Liver (tissue), 9 donors: ENCODE results near the gene ACTN2. TPM values are rescaled to one million over a fixed set of nuclear protein-coding genes. Genes with fewer than 3 reads are reported as not detected.

Experiments used
- DNase-seq: peaks from one replicate; pipeline ENCODE4 v3.0.0-alpha.2; 2017; ENCODE audit warnings: low spot score
- H3K27ac ChIP-seq, 2 donors: one replicate each; pipeline ENCODE4 v1.7.0; 2013; ENCODE audit warnings: inconsistent platforms in 2 of 2, low read length in 2 of 2, control low read depth in 1 of 2, low read depth in 1 of 2, mild to moderate bottlenecking in 1 of 2
- H3K27me3 ChIP-seq, 4 donors: one replicate each; pipeline versions ENCODE4 v1.6.1 to v1.7.0; 2013; ENCODE audit warnings: low read length in 3 of 4, inconsistent platforms in 1 of 4, mild to moderate bottlenecking in 1 of 4, moderate library complexity in 1 of 4; ENCODE audit not compliant: control insufficient read depth in 4 of 4, insufficient read depth in 4 of 4
- H3K36me3 ChIP-seq, 4 donors: one replicate each; pipeline versions ENCODE4 v1.6.1 to v1.7.0; 2013; ENCODE audit warnings: low read length in 3 of 4, mild to moderate bottlenecking in 3 of 4, low read depth in 1 of 4, moderate library complexity in 1 of 4; ENCODE audit not compliant: control insufficient read depth in 4 of 4, insufficient read depth in 3 of 4
- H3K4me1 ChIP-seq, 4 donors: one replicate each; pipeline versions ENCODE4 v1.6.1 to v1.7.0; 2013; ENCODE audit warnings: low read length in 3 of 4, mild to moderate bottlenecking in 3 of 4, moderate library complexity in 1 of 4; ENCODE audit not compliant: control insufficient read depth in 4 of 4, insufficient read depth in 4 of 4
- H3K4me3 ChIP-seq, 3 donors: one replicate each; pipeline versions ENCODE4 v1.6.1 to v1.7.0; 2013; ENCODE audit warnings: low read length in 3 of 3, control low read depth in 1 of 3, low read depth in 1 of 3, mild to moderate bottlenecking in 1 of 3
- H3K9ac ChIP-seq, 2 donors: one replicate each; pipeline ENCODE4 v1.7.0; 2013; ENCODE audit warnings: low read length in 2 of 2, mild to moderate bottlenecking in 2 of 2, moderate library complexity in 2 of 2, control low read depth in 1 of 2, low read depth in 1 of 2
- H3K9me3 ChIP-seq, 4 donors: one replicate each; pipeline versions ENCODE4 v1.6.1 to v1.7.0; 2013; ENCODE audit warnings: low read length in 3 of 4; ENCODE audit not compliant: control insufficient read depth in 4 of 4
- ATF3 ChIP-seq: IDR thresholded peaks from 2 replicates; pipeline ENCODE4 v1.6.1; 2016; ENCODE audit warnings: antibody characterized with exemption
- EGR1 ChIP-seq, 2 donors: IDR thresholded peaks; 2 replicates each; pipeline ENCODE4 v1.6.1; 2016 to 2018; ENCODE audit warnings: antibody characterized with exemption in 2 of 2, low read depth in 2 of 2
- FOXA1 ChIP-seq: IDR thresholded peaks from 2 replicates; pipeline ENCODE4 v1.6.1; 2016; ENCODE audit warnings: antibody characterized with exemption
- FOXA2 ChIP-seq: IDR thresholded peaks from 2 replicates; pipeline ENCODE4 v1.6.1; 2016; ENCODE audit warnings: antibody characterized with exemption
- GABPA ChIP-seq, 2 donors: IDR thresholded peaks in 1 of 2; conservative IDR thresholded peaks in 1 of 2; 2 replicates each; pipeline ENCODE4 v1.6.1; 2016; ENCODE audit warnings: antibody characterized with exemption in 2 of 2, mild to moderate bottlenecking in 1 of 2, moderate library complexity in 1 of 2
- HNF4A ChIP-seq, 2 donors: conservative IDR thresholded peaks; 2 replicates each; pipeline ENCODE4 v1.6.1; 2016; ENCODE audit warnings: antibody characterized with exemption in 2 of 2, mild to moderate bottlenecking in 2 of 2
- HNF4G ChIP-seq: IDR thresholded peaks from 2 replicates; pipeline ENCODE4 v1.6.1; 2016; ENCODE audit warnings: antibody characterized with exemption
- JUND ChIP-seq, 2 donors: IDR thresholded peaks; 2 replicates each; pipeline ENCODE4 v1.6.1; 2016; ENCODE audit warnings: antibody characterized with exemption in 2 of 2
- MAX ChIP-seq: IDR thresholded peaks from 2 replicates; pipeline ENCODE4 v1.6.1; 2016; ENCODE audit warnings: antibody characterized with exemption
- NR2F2 ChIP-seq: IDR thresholded peaks from 2 replicates; pipeline ENCODE4 v1.6.1; 2016; ENCODE audit warnings: antibody characterized with exemption
- RAD21 ChIP-seq, 2 donors: IDR thresholded peaks; 2 replicates each; pipeline ENCODE4 v1.6.1; 2016; ENCODE audit warnings: antibody characterized with exemption in 2 of 2, mild to moderate bottlenecking in 2 of 2
- REST ChIP-seq: IDR thresholded peaks from 2 replicates; pipeline ENCODE4 v1.6.1; 2016; ENCODE audit warnings: antibody characterized with exemption, mild to moderate bottlenecking
- RXRA ChIP-seq, 2 donors: IDR thresholded peaks; 2 replicates each; pipeline ENCODE4 v1.6.1; 2017 to 2018; ENCODE audit warnings: antibody characterized with exemption in 2 of 2, mild to moderate bottlenecking in 1 of 2
- SP1 ChIP-seq: IDR thresholded peaks from 2 replicates; pipeline ENCODE4 v1.6.1; 2018; ENCODE audit warnings: antibody characterized with exemption, mild to moderate bottlenecking
- YY1 ChIP-seq: IDR thresholded peaks from 2 replicates; pipeline ENCODE4 v1.6.1; 2016; ENCODE audit warnings: antibody characterized with exemption, mild to moderate bottlenecking
- WGBS: extraction: QIAGEN DNeasy Blood & Tissue Kit; methylation state at CpG from one replicate; pipeline ENCODE4 v1.1.7; 2013; 5-methylcytosine and 5-hydroxymethylcytosine counted together
- polyA plus RNA-seq, 2 donors: library from polyadenylated mRNA; stranded (reverse) in 1 of 2; unstranded in 1 of 2; fragments of 200-250 nt in 1 of 2; fragments of >200 nt in 1 of 2; fragmentation: Nextera tagmentation in 1 of 2; extraction: Ambion mirVana in 1 of 2; gene quantifications; one replicate each; pipeline versions ENCODE4 v1.2.1 to v1.2.3, GENCODE V29; 2013 to 2015
- total RNA-seq, 2 donors: library from RNA; depleted of rRNA; stranded (reverse); fragments of >200 nt; gene quantifications; one replicate each; pipeline ENCODE4 v1.2.3, GENCODE V29; 2014
- TF ChIP-seq, protein P1 (sequence below): IDR thresholded peaks from 2 replicates; pipeline ENCODE4 v1.6.1; 2016; ENCODE audit warnings: antibody characterized with exemption
- TF ChIP-seq, protein P2 (sequence below): fragments of 150-350 bp; IDR thresholded peaks from 2 replicates; pipeline ENCODE4 v1.5.1; 2017; ENCODE audit warnings: improper control_type of control experiment, low read depth, low read length; ENCODE audit not compliant: missing input control
- donor health status: healthy.
- donor health status: healthy.
- donor health status: healthy.
- donor health status: healthy.
- donor health status: healthy.

ACTN2 gene
- total and polyA plus RNA-seq, 4 donors, result 0.08 to 0.81 (median 0.15) TPM

GRCh38 chr1:236642763-236643162 is 43.5 kb upstream of the ACTN2 start:
- Histone ChIP-seq H3K36me3 (no peaks in the 10 kb centered on the region), H3K4me3 (no peak overlapping the region), H3K9me3 (no peaks in the 10 kb centered on the region), H3K4me1 (no peaks in the 10 kb centered on the region), H3K9ac (no peak overlapping the region), H3K27me3 (no peaks in the 10 kb centered on the region), H3K27ac (no peak overlapping the region)
- no peak for TF ChIP-seq RAD21 (IDR thresholded peaks at IDR 0.05)
- no peak for TF ChIP-seq HNF4G
- no peak for TF ChIP-seq JUND (IDR thresholded peaks at IDR 0.05)
- TF ChIP-seq RXRA (IDR thresholded peaks at IDR 0.05), result no peak
- no peak for TF ChIP-seq FOXA2
- TF ChIP-seq, protein P1, sequence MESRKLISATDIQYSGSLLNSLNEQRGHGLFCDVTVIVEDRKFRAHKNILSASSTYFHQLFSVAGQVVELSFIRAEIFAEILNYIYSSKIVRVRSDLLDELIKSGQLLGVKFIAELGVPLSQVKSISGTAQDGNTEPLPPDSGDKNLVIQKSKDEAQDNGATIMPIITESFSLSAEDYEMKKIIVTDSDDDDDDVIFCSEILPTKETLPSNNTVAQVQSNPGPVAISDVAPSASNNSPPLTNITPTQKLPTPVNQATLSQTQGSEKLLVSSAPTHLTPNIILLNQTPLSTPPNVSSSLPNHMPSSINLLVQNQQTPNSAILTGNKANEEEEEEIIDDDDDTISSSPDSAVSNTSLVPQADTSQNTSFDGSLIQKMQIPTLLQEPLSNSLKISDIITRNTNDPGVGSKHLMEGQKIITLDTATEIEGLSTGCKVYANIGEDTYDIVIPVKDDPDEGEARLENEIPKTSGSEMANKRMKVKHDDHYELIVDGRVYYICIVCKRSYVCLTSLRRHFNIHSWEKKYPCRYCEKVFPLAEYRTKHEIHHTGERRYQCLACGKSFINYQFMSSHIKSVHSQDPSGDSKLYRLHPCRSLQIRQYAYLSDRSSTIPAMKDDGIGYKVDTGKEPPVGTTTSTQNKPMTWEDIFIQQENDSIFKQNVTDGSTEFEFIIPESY, result no peak
- TF ChIP-seq SP1, result no peak
- no peak for DNase-seq
- 87% methylated on average over 4 of the region's 4 CpGs for WGBS

GRCh38 chr1:236645016-236645680 is 41.2 kb upstream of the ACTN2 start:
- no peaks in the 10 kb centered on the region for H3K4me1 ChIP-seq
- H3K9me3 ChIP-seq, result no peaks in the 10 kb centered on the region
- no peak for TF ChIP-seq ATF3
- TF ChIP-seq HNF4A (conservative IDR thresholded peaks at IDR 0.05), result no peak
- no peak for TF ChIP-seq YY1
- TF ChIP-seq FOXA2, result no peak
- H3K36me3 ChIP-seq, result no peaks in the 10 kb centered on the region
- no peak for DNase-seq
- H3K27me3 ChIP-seq, result no peaks in the 10 kb centered on the region
- 82% methylated on average over 5 of the region's 5 CpGs for WGBS
- no peak overlapping the region for H3K27ac ChIP-seq
- H3K4me3 ChIP-seq, result no peak overlapping the region
- H3K9ac ChIP-seq, result no peak overlapping the region

DNA sequence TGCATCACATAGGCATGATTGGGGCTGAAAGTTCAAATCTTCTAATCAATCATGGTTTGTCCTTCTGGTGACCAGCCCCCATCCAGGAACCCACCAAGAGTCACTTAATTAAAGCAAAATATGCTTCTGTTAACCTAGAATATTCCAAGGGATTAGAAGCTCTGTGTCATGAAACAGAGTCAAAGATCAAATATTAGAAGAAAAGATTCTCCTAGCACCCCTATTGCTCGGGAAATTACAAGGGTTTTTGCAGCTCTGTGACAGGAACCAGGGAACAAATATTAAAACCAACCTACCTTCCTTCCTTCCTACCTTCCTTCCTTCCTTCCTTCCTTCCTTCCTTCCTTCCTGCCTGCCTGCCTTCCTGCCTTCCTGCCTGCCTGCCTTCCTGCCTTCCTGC is 31.8 kb upstream of the ACTN2 start:
- H3K9ac ChIP-seq, result no peak overlapping the region
- H3K36me3 ChIP-seq, result no peaks in the 10 kb centered on the region
- H3K27me3 ChIP-seq, result no peaks in the 10 kb centered on the region
- H3K27ac ChIP-seq, result no peak overlapping the region
- H3K9me3 ChIP-seq, result no peaks in the 10 kb centered on the region
- 64% methylated on average over 1 of the region's 1 CpG for WGBS
- H3K4me1 ChIP-seq, result no peaks in the 10 kb centered on the region
- no peak for DNase-seq
- H3K4me3 ChIP-seq, result no peak overlapping the region
- TF ChIP-seq REST, result no peak
- TF ChIP-seq, protein P1, result no peak
- no peak for TF ChIP-seq NR2F2
- TF ChIP-seq SP1, result no peak
- no peak for TF ChIP-seq MAX
- TF ChIP-seq FOXA1, result no peak
- TF ChIP-seq HNF4G, result no peak
- no peak for TF ChIP-seq HNF4A (conservative IDR thresholded peaks at IDR 0.05)
- no peak for TF ChIP-seq RAD21 (IDR thresholded peaks at IDR 0.05)
- no peak for TF ChIP-seq FOXA2
- TF ChIP-seq JUND (IDR thresholded peaks at IDR 0.05), result no peak
- TF ChIP-seq, protein P2, sequence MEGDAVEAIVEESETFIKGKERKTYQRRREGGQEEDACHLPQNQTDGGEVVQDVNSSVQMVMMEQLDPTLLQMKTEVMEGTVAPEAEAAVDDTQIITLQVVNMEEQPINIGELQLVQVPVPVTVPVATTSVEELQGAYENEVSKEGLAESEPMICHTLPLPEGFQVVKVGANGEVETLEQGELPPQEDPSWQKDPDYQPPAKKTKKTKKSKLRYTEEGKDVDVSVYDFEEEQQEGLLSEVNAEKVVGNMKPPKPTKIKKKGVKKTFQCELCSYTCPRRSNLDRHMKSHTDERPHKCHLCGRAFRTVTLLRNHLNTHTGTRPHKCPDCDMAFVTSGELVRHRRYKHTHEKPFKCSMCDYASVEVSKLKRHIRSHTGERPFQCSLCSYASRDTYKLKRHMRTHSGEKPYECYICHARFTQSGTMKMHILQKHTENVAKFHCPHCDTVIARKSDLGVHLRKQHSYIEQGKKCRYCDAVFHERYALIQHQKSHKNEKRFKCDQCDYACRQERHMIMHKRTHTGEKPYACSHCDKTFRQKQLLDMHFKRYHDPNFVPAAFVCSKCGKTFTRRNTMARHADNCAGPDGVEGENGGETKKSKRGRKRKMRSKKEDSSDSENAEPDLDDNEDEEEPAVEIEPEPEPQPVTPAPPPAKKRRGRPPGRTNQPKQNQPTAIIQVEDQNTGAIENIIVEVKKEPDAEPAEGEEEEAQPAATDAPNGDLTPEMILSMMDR, result no peak
- no peak for TF ChIP-seq EGR1 (IDR thresholded peaks at IDR 0.05; ENCODE audit: low read depth in 2 of 2)
- TF ChIP-seq GABPA (IDR thresholded peaks at IDR 0.05 in 1 of 2, conservative IDR thresholded peaks at IDR 0.05 in 1 of 2), result no peak
- TF ChIP-seq YY1, result no peak
- TF ChIP-seq ATF3, result no peak
- no peak for TF ChIP-seq RXRA (IDR thresholded peaks at IDR 0.05)
